Natural killer cell (primary cell): ENCODE results near the gene CSF2RB. TPM values are rescaled to one million over a fixed set of nuclear protein-coding genes. Genes with fewer than 3 reads are reported as not detected.

Experiments used
- ATAC-seq, 3 donors: fragments of 150-1000 bp in 2 of 3; fragments of 200-7000 bp in 1 of 3; cut with Tn5 transposase; 1 replicate in 1 of 3; 2 replicates in 2 of 3; pipeline ENCODE4 v1.10.0; 2021; ENCODE audit warnings: mild to moderate bottlenecking in 2 of 3, moderate library complexity in 2 of 3
- DNase-seq, 2 donors: peaks; one replicate each; pipeline versions ENCODE4 v3.0.0 to v3.0.0-alpha.2; 2013 to 2021; ENCODE audit warnings: mixed read lengths in 1 of 2
- H3K27ac ChIP-seq: one replicate; pipeline ENCODE4 v1.5.1; 2013; ENCODE audit warnings: mild to moderate bottlenecking, low read length
- H3K27me3 ChIP-seq: one replicate; pipeline ENCODE4 v1.6.1; 2013; ENCODE audit warnings: low read length; ENCODE audit not compliant: control insufficient read depth, insufficient read depth
- H3K36me3 ChIP-seq: one replicate; pipeline ENCODE4 v1.6.1; 2013; ENCODE audit warnings: low read length; ENCODE audit not compliant: control insufficient read depth, insufficient read depth
- H3K4me1 ChIP-seq: one replicate; pipeline ENCODE4 v1.6.1; 2013; ENCODE audit warnings: low read length; ENCODE audit not compliant: control insufficient read depth, insufficient read depth
- H3K4me3 ChIP-seq: one replicate; pipeline ENCODE4 v1.5.1; 2013; ENCODE audit warnings: low read length
- H3K9me3 ChIP-seq: one replicate; pipeline ENCODE4 v1.6.1; 2013; ENCODE audit warnings: low read length; ENCODE audit not compliant: control insufficient read depth, insufficient read depth
- H3K27ac Mint-ChIP-seq, 2 donors: one replicate each; pipeline ENCODE4 v1.8.0; 2022; ENCODE audit warnings: mild to moderate bottlenecking in 2 of 2, mixed read lengths in 2 of 2, moderate library complexity in 1 of 2
- H3K27me3 Mint-ChIP-seq, 2 donors: one replicate each; pipeline ENCODE4 v1.8.0; 2022; ENCODE audit warnings: low read depth in 2 of 2, mixed read lengths in 2 of 2
- H3K36me3 Mint-ChIP-seq: one replicate; pipeline ENCODE4 v1.8.0; 2022; ENCODE audit warnings: mixed read lengths
- H3K4me1 Mint-ChIP-seq, 2 donors: one replicate each; pipeline ENCODE4 v1.8.0; 2022; ENCODE audit warnings: mixed read lengths in 2 of 2
- H3K4me3 Mint-ChIP-seq: one replicate; pipeline ENCODE4 v1.8.0; 2022; ENCODE audit warnings: mild to moderate bottlenecking, moderate library complexity, mixed read lengths
- H3K9me3 Mint-ChIP-seq, 2 donors: one replicate each; pipeline ENCODE4 v1.8.0; 2022; ENCODE audit warnings: mixed read lengths in 2 of 2
- WGBS: methylation state at CpG from one replicate; pipeline ENCODE4 v1.1.7; 2013; ENCODE audit warnings: missing lambda C conversion rate; ENCODE audit not compliant: insufficient coverage; 5-methylcytosine and 5-hydroxymethylcytosine counted together
- intact Hi-C: fragments of 100-400 bp; cut with micrococcal nuclease; formaldehyde crosslinking; loops from one replicate; pipeline ENCODE4 v1.14.2; 2022
- total RNA-seq, 4 donors: library from RNA; stranded (reverse); fragments of 120-200 nt in 1 of 4; gene quantifications; one replicate each; pipeline versions ENCODE4 v1.2.3 to v1.2.4, GENCODE V29; 2013 to 2022
- TF ChIP-seq, protein P1 (sequence below): fragments of 200-600 bp; IDR thresholded peaks from one replicate; pipeline ENCODE4 v1.8.0; 2022; ENCODE audit warnings: antibody characterized with exemption

Gene CSF2RB
- total RNA-seq, 3 donors from 2014 or later (not counting 1 experiment from before 2014, with no cell fraction given), result 3.8 to 274 (median 8.2) TPM

DNA sequence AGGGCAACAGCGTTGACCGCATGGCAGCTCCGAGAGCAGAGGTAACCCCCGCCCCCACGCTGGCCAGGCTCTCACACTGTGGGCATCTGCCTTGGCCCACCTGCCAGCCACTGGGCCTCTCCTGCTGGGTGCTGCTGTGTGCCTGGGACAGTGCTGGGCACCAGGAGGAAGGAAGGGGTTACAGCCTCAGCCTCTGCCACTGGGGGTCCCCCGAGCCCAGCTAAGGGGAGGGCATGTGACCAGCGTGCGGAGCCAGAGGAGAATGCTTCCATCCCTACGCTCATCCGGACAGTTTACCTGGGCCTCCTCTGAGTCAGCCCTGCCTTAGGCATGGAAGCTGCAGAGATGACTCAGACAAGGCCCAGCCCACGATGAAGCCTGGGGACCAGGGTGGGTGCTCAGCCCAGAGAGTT, 41.8 kb upstream of the CSF2RB start:
- no peak overlapping the region for H3K4me3 ChIP-seq
- TF ChIP-seq, protein P1, sequence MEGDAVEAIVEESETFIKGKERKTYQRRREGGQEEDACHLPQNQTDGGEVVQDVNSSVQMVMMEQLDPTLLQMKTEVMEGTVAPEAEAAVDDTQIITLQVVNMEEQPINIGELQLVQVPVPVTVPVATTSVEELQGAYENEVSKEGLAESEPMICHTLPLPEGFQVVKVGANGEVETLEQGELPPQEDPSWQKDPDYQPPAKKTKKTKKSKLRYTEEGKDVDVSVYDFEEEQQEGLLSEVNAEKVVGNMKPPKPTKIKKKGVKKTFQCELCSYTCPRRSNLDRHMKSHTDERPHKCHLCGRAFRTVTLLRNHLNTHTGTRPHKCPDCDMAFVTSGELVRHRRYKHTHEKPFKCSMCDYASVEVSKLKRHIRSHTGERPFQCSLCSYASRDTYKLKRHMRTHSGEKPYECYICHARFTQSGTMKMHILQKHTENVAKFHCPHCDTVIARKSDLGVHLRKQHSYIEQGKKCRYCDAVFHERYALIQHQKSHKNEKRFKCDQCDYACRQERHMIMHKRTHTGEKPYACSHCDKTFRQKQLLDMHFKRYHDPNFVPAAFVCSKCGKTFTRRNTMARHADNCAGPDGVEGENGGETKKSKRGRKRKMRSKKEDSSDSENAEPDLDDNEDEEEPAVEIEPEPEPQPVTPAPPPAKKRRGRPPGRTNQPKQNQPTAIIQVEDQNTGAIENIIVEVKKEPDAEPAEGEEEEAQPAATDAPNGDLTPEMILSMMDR, result no peak
- no peaks in the 10 kb centered on the region for H3K36me3 ChIP-seq
- H3K4me1 ChIP-seq, result peaks cover 14% of the 10 kb centered on the region
- H3K9me3 ChIP-seq, result no peaks in the 10 kb centered on the region
- no peaks in the 10 kb centered on the region for H3K27me3 Mint-ChIP-seq
- no peak overlapping the region for H3K27ac Mint-ChIP-seq
- no peak for DNase-seq
- H3K27me3 ChIP-seq, result no peaks in the 10 kb centered on the region
- 96% methylated on average over 11 of the region's 11 CpGs for WGBS
- no peak for ATAC-seq
- intact Hi-C loops, result no loop called here
- no peaks in the 10 kb centered on the region for H3K9me3 Mint-ChIP-seq
- H3K27ac ChIP-seq, result no peak overlapping the region
- peaks cover 4 to 7% of the 10 kb centered on the region in 2 donors for H3K4me1 Mint-ChIP-seq
- H3K36me3 Mint-ChIP-seq, result no peaks in the 10 kb centered on the region
- H3K4me3 Mint-ChIP-seq, result no peak overlapping the region

DNA sequence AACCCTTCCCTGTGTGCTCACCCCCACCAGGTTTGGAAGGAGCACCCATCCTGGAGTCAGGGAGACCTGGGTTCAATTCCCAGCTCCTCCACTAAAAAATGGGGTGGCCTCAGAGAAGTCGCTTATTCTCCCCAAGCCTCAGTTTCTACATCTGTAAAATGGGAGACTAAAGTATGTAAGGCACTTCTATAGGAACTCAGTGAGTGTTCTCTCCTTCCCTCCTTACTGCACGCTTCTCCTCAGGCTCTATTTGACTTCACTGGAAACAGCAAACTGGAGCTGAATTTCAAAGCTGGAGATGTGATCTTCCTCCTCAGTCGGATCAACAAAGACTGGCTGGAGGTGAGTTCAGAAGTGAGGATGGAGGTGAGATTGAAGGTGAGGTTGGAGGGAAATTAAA, 41.3 kb upstream of the CSF2RB start:
- Histone ChIP-seq H3K36me3 (no peaks in the 10 kb centered on the region), H3K27ac (no peak overlapping the region), H3K9me3 (no peaks in the 10 kb centered on the region), H3K4me1 (peaks cover 14% of the 10 kb centered on the region), H3K4me3 (no peak overlapping the region), H3K27me3 (no peaks in the 10 kb centered on the region)
- H3K36me3 Mint-ChIP-seq, result no peaks in the 10 kb centered on the region
- 98% methylated on average over 3 of the region's 3 CpGs for WGBS
- H3K27ac Mint-ChIP-seq, result no peak overlapping the region
- intact Hi-C loops, result no loop called here
- DNase-seq (no peak), ATAC-seq (no peak)
- H3K9me3 Mint-ChIP-seq, result no peaks in the 10 kb centered on the region
- TF ChIP-seq, protein P1, result no peak
- H3K4me3 Mint-ChIP-seq, result no peak overlapping the region
- peaks cover 4 to 7% of the 10 kb centered on the region in 2 donors for H3K4me1 Mint-ChIP-seq
- H3K27me3 Mint-ChIP-seq, result no peaks in the 10 kb centered on the region

GRCh38 chr22:36872866-36873498, 40.4 kb upstream of the CSF2RB start:
- Mint-ChIP-seq H3K27ac (no peak overlapping the region), H3K36me3 (no peaks in the 10 kb centered on the region), H3K27me3 (no peaks in the 10 kb centered on the region), H3K9me3 (no peaks in the 10 kb centered on the region), H3K4me3 (no peak overlapping the region), H3K4me1 (peaks cover 4 to 7% of the 10 kb centered on the region in 2 donors)
- Histone ChIP-seq H3K4me3 (no peak overlapping the region), H3K27me3 (no peaks in the 10 kb centered on the region), H3K4me1 (peaks cover 14% of the 10 kb centered on the region), H3K9me3 (no peaks in the 10 kb centered on the region), H3K27ac (no peak overlapping the region), H3K36me3 (no peaks in the 10 kb centered on the region)
- DNase-seq (no peak), ATAC-seq (no peak)
- intact Hi-C loops, result no loop called here
- TF ChIP-seq, protein P1, result no peak
- 96% methylated on average over 2 of the region's 2 CpGs for WGBS
